HG03097 (cell line): ENCODE measurements around the gene USP16.

ENCODE experiments used
- ATAC-seq: cut with Tn5 transposase; IDR thresholded peaks from one replicate; pipeline ENCODE4 v1.9.1; 2021; ENCODE audit not compliant: unreplicated experiment, low FRiP score

USP16 gene

GRCh38 chr21:29080454-29080941, 56.0 kb downstream of the USP16 start:
- ATAC-seq = no peak

- ATAC-seq = no peak
Observed at GRCh38 chr21:29082046-29082815, 57.8 kb downstream of the USP16 start.

- ATAC-seq = no peak
Observed at GRCh38 chr21:29083306-29083705, 58.8 kb downstream of the USP16 start.

DNA sequence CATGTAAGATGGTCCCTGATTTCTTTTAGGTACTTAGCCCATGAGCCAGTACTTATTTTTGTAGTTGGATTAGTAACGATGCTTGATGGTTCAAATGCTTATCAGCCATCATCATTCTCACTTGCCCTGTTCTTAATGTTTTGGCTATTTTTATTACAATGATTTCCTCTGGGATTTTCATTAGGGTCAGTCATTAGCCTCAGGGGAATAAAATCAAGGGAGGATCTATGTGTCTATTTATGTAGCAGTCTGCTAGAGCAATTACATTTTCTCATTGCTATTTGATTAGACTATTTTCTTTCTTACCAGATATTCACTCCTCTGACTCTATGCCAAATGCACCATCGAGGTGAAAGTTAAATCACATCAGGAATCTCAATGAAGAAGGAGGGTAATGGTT, 59.9 kb downstream of the USP16 start:
- ATAC-seq = no peak

DNA sequence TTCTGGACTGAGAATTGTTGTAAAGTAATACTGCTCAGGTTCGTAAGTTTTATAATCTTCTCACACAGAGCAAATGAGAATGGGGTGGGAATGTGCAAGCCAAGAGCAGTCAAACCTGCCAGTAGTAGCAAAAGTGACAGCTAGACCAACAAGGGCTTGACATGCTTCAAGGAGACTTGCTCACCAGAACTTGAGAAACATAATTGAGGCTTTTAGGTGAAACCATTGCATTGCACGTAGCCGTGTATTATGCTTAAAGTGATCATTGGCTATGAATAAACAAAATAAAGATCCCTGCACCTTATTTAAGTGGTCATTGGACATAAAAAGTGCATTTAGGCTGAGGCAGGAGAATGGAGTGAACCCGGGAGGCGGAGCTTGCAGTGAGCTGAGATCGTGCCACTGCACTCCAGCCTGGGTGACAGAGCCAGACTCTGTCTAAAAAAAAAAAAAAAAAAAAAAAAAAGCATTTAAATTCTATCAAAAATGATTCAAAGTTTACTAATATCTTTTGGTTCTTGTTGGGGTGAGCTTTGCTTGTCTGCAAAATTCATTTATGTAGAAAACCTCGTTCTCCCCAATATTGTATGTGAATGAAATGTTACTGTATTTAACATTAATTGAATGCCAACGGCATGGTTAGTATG, 60.8 kb downstream of the USP16 start:
- ATAC-seq = no peak

- no peak for ATAC-seq
Observed at GRCh38 chr21:29091033-29091432, 66.6 kb downstream of the USP16 start.

DNA sequence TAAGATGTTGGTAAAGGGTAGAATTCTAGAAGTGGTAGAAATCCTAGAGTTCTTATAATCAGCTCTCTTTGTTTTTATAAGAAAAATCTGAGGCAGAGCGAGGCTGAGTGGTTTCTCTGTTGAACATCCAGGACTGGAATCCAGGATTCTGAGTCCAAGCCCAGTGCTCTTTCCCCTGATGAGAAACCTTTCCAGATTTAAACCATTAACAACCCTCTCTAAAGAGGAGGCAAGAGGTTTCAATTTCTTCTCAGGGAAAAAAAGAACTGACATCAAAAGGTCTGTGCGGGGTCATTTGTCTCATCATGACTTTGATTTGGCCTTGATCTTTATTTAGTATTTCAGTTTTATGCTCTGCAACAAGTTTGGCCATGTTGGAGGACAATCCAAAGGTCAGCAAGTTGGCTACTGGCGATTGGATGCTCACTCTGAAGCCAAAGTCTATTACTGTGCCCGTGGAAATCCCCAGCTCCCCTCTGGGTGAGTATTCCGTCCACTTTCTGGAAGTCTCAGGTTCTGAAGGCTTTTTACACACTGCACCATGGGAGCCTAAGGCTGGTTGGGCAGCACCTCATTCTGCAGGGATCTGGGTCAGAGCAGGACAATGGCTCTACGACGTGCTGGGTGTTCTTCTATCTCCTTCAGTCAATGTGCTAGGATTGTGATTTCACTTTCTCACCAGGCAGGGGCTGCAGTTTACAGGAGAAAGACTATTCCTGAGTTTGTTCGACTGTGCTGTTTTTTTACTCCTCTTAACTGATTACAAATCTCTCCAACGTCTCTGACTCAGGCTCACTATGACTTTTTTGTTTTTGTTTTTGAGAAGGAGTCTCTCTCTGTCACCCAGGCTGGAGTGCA, 67.9 kb downstream of the USP16 start:
- no peak for ATAC-seq

DNA sequence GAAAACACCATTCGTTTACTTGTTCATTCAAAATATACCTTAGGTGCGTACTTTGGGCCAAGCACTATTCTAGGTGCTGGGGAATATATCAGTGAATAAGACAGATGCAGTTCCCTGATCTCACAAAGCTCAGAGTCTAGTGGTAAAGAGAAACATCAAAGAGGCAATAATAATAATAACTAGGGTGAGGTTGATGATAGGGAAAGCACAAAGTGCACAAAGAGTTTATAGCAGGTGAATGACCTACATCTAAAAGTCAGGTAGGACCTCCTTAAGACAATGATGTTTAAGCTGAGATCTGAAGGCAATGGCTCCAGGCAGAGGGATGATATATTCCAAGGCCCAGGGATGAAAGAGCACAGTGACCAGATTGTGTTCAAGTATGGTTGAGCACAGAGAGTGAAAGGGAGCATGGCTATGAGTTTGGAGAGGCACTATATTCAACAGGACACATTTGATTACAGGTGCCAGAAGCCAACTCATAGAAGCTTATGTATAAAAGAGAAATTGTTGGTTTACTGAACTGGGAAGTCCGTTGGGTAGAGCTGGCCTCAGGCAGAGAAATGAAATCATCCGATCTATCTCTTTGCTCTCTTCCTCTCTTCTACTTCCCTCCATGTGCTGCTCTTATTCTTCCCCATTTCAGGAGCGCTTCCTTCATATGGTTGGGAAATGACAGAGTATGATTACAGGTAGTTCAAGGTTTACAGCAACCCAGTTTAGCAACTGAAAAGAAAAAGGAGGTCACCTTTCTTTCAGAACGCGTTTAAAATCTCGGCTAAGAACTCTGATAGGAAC, 71.9 kb downstream of the USP16 start:
- ATAC-seq = no peak

DNA sequence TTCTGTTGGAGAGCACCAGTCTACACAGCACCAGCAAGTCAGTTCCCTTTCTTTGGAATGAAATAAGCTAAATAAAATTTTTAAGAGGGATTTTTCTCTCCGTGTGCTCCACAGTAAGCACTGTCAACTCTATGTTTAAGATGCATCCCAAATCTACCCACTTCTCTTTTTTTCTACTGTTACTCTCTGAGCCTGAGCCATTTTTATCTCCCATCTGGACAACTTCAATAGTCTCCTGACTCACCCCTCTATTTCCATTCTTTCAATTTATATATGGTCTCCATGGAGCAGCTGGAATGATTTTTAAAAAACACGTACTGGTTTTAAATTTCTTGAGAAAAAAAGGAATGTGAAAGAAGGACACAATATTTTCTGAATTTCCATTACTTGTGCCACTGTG, 73.7 kb downstream of the USP16 start:
- no peak for ATAC-seq

- ATAC-seq = no peak
Observed at GRCh38 chr21:29102791-29103257, 78.4 kb downstream of the USP16 start.
